Left lung (tissue), 10 donors: ENCODE results near the gene GLCCI1. TPM values are rescaled to one million over a fixed set of nuclear protein-coding genes. Genes with fewer than 3 reads are reported as not detected.

Experiments
- ATAC-seq: fragments of 200-7000 bp; cut with Tn5 transposase; one replicate; pipeline ENCODE4 v1.9.1; 2020; ENCODE audit warnings: moderate library complexity
- DNase-seq, 4 donors: peaks; one replicate each; pipeline ENCODE4 v3.0.0-alpha.2; 2013 to 2020
- H3K27ac ChIP-seq, 2 donors: fragments of 200-600 bp; sonication (generic) in 1 of 2; one replicate each; pipeline versions ENCODE4 v1.5.0 to v1.8.0; 2020 to 2021
- H3K27me3 ChIP-seq, 2 donors: fragments of 200-600 bp; sonication (generic) in 1 of 2; one replicate each; pipeline versions ENCODE4 v1.5.0 to v1.8.0; 2020 to 2021
- H3K36me3 ChIP-seq, 2 donors: fragments of 200-600 bp; sonication (generic) in 1 of 2; one replicate each; pipeline versions ENCODE4 v1.5.0 to v1.8.0; 2020 to 2021
- H3K4me1 ChIP-seq, 2 donors: fragments of 200-600 bp; one replicate each; pipeline ENCODE4 v1.8.0; 2021
- H3K4me3 ChIP-seq, 2 donors: fragments of 200-600 bp; sonication (generic) in 1 of 2; one replicate each; pipeline versions ENCODE4 v1.5.0 to v1.8.0; 2020 to 2021; ENCODE audit warnings: mild to moderate bottlenecking in 1 of 2
- H3K9me3 ChIP-seq, 2 donors: fragments of 200-600 bp; sonication (generic) in 1 of 2; one replicate each; pipeline versions ENCODE4 v1.5.0 to v1.8.0; 2020 to 2021
- intact Hi-C, 2 donors: fragments of 100-400 bp; cut with DNase I; formaldehyde crosslinking; loops; one replicate each; pipeline versions ENCODE4 v1.11.2 to v1.14.2; 2022
- polyA plus RNA-seq, 6 donors: library from polyadenylated mRNA; unstranded; fragments of 120-200 nt; gene quantifications; one replicate each; pipeline ENCODE4 v1.2.1, GENCODE V29; 2013; ENCODE audit not compliant: insufficient read length in 6 of 6
- total RNA-seq, 2 donors: library from RNA; stranded (reverse); fragmentation: NEBNext Ultra II Directional; extraction: Animal tissue kit (Norgen Biotek cat#: 25700); gene quantifications; one replicate each; pipeline ENCODE4 v1.2.1, GENCODE V29; 2021
- TF ChIP-seq, protein P1 (sequence below), 2 donors: fragments of 200-600 bp; sonication (generic) in 1 of 2; IDR thresholded peaks; one replicate each; pipeline versions ENCODE4 v1.5.0 to v1.8.0; 2021; ENCODE audit warnings: antibody characterized with exemption in 2 of 2
- donor health status: DM: no; HTN: yes; CAD: no.
- donor health status: DM: no; HTN: no; CAD: no.

Gene GLCCI1
- total and polyA plus RNA-seq, 8 donors: 25.4 to 45.2 (median 37.1) TPM

- ATAC-seq: peak; percentile 7
- Histone ChIP-seq H3K9me3 (no peaks in the 10 kb centered on the region), H3K27me3 (no peaks in the 10 kb centered on the region), H3K27ac (peak overlapping the region in 1 of 2 donors; percentile 73), H3K4me3 (no peak overlapping the region), H3K36me3 (no peaks in the 10 kb centered on the region), H3K4me1 (peaks cover 3 to 48% of the 10 kb centered on the region in 2 donors)
- no peak for DNase-seq
- TF ChIP-seq, protein P1, sequence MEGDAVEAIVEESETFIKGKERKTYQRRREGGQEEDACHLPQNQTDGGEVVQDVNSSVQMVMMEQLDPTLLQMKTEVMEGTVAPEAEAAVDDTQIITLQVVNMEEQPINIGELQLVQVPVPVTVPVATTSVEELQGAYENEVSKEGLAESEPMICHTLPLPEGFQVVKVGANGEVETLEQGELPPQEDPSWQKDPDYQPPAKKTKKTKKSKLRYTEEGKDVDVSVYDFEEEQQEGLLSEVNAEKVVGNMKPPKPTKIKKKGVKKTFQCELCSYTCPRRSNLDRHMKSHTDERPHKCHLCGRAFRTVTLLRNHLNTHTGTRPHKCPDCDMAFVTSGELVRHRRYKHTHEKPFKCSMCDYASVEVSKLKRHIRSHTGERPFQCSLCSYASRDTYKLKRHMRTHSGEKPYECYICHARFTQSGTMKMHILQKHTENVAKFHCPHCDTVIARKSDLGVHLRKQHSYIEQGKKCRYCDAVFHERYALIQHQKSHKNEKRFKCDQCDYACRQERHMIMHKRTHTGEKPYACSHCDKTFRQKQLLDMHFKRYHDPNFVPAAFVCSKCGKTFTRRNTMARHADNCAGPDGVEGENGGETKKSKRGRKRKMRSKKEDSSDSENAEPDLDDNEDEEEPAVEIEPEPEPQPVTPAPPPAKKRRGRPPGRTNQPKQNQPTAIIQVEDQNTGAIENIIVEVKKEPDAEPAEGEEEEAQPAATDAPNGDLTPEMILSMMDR (IDR thresholded peaks at IDR 0.05): no peak
- intact Hi-C loops: no loop called here
These were observed 9.2 kb downstream of the GLCCI1 start for GRCh38 chr7:7977774-7978173.

GRCh38 chr7:7978860-7979259 lies 10.3 kb downstream of the GLCCI1 start:
- no peaks in the 10 kb centered on the region for H3K36me3 ChIP-seq
- H3K9me3 ChIP-seq: no peaks in the 10 kb centered on the region
- peaks cover 3 to 47% of the 10 kb centered on the region in 2 donors for H3K4me1 ChIP-seq
- no peak overlapping the region for H3K4me3 ChIP-seq
- no peaks in the 10 kb centered on the region for H3K27me3 ChIP-seq
- ATAC-seq (no peak), DNase-seq (no peak)
- peak overlapping the region in 1 of 2 donors; percentile 60 for H3K27ac ChIP-seq
- intact Hi-C loops: no loop called here
- TF ChIP-seq, protein P1 (IDR thresholded peaks at IDR 0.05): no peak

DNA sequence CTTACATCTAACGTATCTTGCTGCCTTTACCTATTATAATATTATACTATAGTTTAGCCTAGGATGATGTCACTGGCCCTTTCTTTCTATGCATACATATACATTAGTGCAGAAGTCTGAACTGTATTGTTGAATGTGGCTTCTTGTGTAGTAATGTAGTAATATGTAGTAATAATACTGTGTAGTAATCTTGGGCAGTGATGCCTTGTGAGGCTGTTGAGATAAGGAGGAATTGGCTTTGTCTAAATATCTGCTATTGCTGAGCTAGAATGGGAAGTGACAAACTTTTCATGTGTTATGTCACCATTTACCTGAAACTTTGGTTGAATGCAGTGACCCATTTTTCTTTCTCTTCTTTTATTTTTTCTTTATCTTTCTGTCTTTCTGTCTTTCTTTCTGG lies 11.0 kb downstream of the GLCCI1 start:
- H3K9me3 ChIP-seq: no peaks in the 10 kb centered on the region
- H3K36me3 ChIP-seq: no peaks in the 10 kb centered on the region
- ATAC-seq (no peak), DNase-seq (no peak)
- H3K4me3 ChIP-seq: no peak overlapping the region
- no peaks in the 10 kb centered on the region for H3K27me3 ChIP-seq
- TF ChIP-seq, protein P1 (IDR thresholded peaks at IDR 0.05): no peak
- peak overlapping the region in 1 of 2 donors; percentile 60 for H3K27ac ChIP-seq
- intact Hi-C loops: no loop called here
- peaks cover 1 to 49% of the 10 kb centered on the region in 2 donors for H3K4me1 ChIP-seq

DNA sequence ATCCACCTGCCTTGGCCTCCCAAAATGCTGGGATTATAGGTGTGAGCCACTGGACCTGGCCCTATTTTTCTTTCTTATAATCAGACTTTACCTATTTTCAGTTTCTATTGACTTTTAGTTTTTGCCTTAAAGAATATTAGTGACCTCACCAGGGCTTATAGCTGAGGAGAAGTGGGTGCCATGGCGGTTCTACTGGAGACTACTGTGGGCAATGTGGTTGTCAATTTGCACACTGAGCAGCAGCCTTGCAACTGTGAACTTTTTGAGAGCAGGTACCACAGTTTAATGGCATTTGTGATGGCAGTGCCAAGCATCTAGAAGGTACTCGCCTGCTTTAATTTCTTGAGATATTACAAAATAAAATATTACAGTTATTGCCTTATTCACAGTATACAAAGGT lies 11.5 kb downstream of the GLCCI1 start:
- intact Hi-C loops: no loop called here
- H3K36me3 ChIP-seq: no peaks in the 10 kb centered on the region

DNA sequence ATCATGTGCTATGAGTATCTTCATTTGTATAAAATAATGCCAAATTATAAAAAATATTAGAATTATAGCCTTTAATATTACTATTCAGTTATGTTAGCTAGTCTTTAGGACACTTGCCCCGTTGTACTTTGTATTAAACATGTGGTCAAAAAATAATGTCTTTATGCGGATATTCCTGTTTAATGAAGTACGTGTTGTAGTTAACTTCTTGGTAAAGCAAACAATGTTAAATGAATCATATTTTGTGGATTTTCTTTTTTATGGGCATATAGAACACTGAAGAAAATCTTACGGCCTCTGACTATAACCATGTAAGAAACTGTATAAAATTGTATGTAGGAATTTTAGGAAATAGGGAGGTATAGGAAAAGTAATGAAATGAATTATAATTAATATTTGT lies 14.3 kb downstream of the GLCCI1 start:
- H3K9me3 ChIP-seq: no peaks in the 10 kb centered on the region
- no peak overlapping the region for H3K27ac ChIP-seq
- peaks cover 0 to 31% of the 10 kb centered on the region in 2 donors for H3K4me1 ChIP-seq
- H3K27me3 ChIP-seq: no peaks in the 10 kb centered on the region
- intact Hi-C loops: no loop called here
- no peak overlapping the region for H3K4me3 ChIP-seq
- DNase-seq (no peak), ATAC-seq (no peak)
- H3K36me3 ChIP-seq: no peaks in the 10 kb centered on the region
- TF ChIP-seq, protein P1 (IDR thresholded peaks at IDR 0.05): no peak

More for the DNA sequence above, 11.5 kb downstream of the GLCCI1 start:
- no peak for ATAC-seq
- Histone ChIP-seq H3K27ac (peak overlapping the region in 1 of 2 donors; percentile 60), H3K9me3 (no peaks in the 10 kb centered on the region), H3K4me1 (peaks cover 0 to 54% of the 10 kb centered on the region in 2 donors), H3K27me3 (no peaks in the 10 kb centered on the region), H3K4me3 (no peak overlapping the region)
- TF ChIP-seq, protein P1 (IDR thresholded peaks at IDR 0.05): no peak
- DNase-seq: no peak
